Natural killer cell (primary cell): Measurements from ENCODE around the gene TMEM79. TPM values are rescaled to one million over a fixed set of nuclear protein-coding genes. Genes with fewer than 3 reads are reported as not detected.

ENCODE experiments used
- ATAC-seq, 3 donors: fragments of 150-1000 bp in 2 of 3; fragments of 200-7000 bp in 1 of 3; cut with Tn5 transposase; 1 replicate in 1 of 3; 2 replicates in 2 of 3; pipeline ENCODE4 v1.10.0; 2021; ENCODE audit warnings: mild to moderate bottlenecking in 2 of 3, moderate library complexity in 2 of 3
- DNase-seq, 2 donors: peaks; one replicate each; pipeline versions ENCODE4 v3.0.0 to v3.0.0-alpha.2; 2013 to 2021; ENCODE audit warnings: mixed read lengths in 1 of 2
- H3K27ac ChIP-seq: one replicate; pipeline ENCODE4 v1.5.1; 2013; ENCODE audit warnings: mild to moderate bottlenecking, low read length
- H3K27me3 ChIP-seq: one replicate; pipeline ENCODE4 v1.6.1; 2013; ENCODE audit warnings: low read length; ENCODE audit not compliant: control insufficient read depth, insufficient read depth
- H3K36me3 ChIP-seq: one replicate; pipeline ENCODE4 v1.6.1; 2013; ENCODE audit warnings: low read length; ENCODE audit not compliant: control insufficient read depth, insufficient read depth
- H3K4me1 ChIP-seq: one replicate; pipeline ENCODE4 v1.6.1; 2013; ENCODE audit warnings: low read length; ENCODE audit not compliant: control insufficient read depth, insufficient read depth
- H3K4me3 ChIP-seq: one replicate; pipeline ENCODE4 v1.5.1; 2013; ENCODE audit warnings: low read length
- H3K9me3 ChIP-seq: one replicate; pipeline ENCODE4 v1.6.1; 2013; ENCODE audit warnings: low read length; ENCODE audit not compliant: control insufficient read depth, insufficient read depth
- H3K27ac Mint-ChIP-seq, 2 donors: one replicate each; pipeline ENCODE4 v1.8.0; 2022; ENCODE audit warnings: mild to moderate bottlenecking in 2 of 2, mixed read lengths in 2 of 2, moderate library complexity in 1 of 2
- H3K27me3 Mint-ChIP-seq, 2 donors: one replicate each; pipeline ENCODE4 v1.8.0; 2022; ENCODE audit warnings: low read depth in 2 of 2, mixed read lengths in 2 of 2
- H3K36me3 Mint-ChIP-seq: one replicate; pipeline ENCODE4 v1.8.0; 2022; ENCODE audit warnings: mixed read lengths
- H3K4me1 Mint-ChIP-seq, 2 donors: one replicate each; pipeline ENCODE4 v1.8.0; 2022; ENCODE audit warnings: mixed read lengths in 2 of 2
- H3K4me3 Mint-ChIP-seq: one replicate; pipeline ENCODE4 v1.8.0; 2022; ENCODE audit warnings: mild to moderate bottlenecking, moderate library complexity, mixed read lengths
- H3K9me3 Mint-ChIP-seq, 2 donors: one replicate each; pipeline ENCODE4 v1.8.0; 2022; ENCODE audit warnings: mixed read lengths in 2 of 2
- WGBS: methylation state at CpG from one replicate; pipeline ENCODE4 v1.1.7; 2013; ENCODE audit warnings: missing lambda C conversion rate; ENCODE audit not compliant: insufficient coverage; 5-methylcytosine and 5-hydroxymethylcytosine counted together
- intact Hi-C: fragments of 100-400 bp; cut with micrococcal nuclease; formaldehyde crosslinking; loops from one replicate; pipeline ENCODE4 v1.14.2; 2022
- total RNA-seq, 4 donors: library from RNA; stranded (reverse); fragments of 120-200 nt in 1 of 4; gene quantifications; one replicate each; pipeline versions ENCODE4 v1.2.3 to v1.2.4, GENCODE V29; 2013 to 2022
- TF ChIP-seq, protein P1 (sequence below): fragments of 200-600 bp; IDR thresholded peaks from one replicate; pipeline ENCODE4 v1.8.0; 2022; ENCODE audit warnings: antibody characterized with exemption

TMEM79 gene
- total RNA-seq, 3 donors from 2014 or later (not counting 1 experiment from before 2014, with no cell fraction given), result 3.3 to 5.8 (median 5.0) TPM

DNA sequence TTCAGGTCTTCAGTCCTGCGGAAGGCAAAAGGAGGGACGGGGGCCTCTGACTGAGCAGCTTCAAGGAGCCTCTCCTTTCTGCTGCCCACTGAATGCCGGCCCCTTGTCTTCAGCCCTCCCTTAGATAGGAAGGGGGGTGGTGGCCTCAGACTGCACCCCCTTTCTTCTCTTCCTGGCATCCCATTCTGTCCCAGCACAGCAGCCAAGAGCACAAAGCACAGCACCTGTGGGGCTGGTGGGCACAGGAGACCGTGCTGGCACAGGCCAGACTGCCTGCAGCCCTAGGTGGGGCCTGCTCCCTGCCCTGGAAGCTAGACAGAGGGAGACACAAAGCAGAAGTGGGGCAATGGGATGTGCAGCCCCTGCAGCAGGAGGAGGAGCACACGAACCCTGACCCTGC is 34.5 kb upstream of the TMEM79 start:
- peaks cover 0 to 23% of the 10 kb centered on the region in 2 donors for H3K4me1 Mint-ChIP-seq
- H3K27me3 ChIP-seq, result no peaks in the 10 kb centered on the region
- no peak overlapping the region for H3K27ac ChIP-seq
- no peaks in the 10 kb centered on the region for H3K9me3 ChIP-seq
- TF ChIP-seq, protein P1, sequence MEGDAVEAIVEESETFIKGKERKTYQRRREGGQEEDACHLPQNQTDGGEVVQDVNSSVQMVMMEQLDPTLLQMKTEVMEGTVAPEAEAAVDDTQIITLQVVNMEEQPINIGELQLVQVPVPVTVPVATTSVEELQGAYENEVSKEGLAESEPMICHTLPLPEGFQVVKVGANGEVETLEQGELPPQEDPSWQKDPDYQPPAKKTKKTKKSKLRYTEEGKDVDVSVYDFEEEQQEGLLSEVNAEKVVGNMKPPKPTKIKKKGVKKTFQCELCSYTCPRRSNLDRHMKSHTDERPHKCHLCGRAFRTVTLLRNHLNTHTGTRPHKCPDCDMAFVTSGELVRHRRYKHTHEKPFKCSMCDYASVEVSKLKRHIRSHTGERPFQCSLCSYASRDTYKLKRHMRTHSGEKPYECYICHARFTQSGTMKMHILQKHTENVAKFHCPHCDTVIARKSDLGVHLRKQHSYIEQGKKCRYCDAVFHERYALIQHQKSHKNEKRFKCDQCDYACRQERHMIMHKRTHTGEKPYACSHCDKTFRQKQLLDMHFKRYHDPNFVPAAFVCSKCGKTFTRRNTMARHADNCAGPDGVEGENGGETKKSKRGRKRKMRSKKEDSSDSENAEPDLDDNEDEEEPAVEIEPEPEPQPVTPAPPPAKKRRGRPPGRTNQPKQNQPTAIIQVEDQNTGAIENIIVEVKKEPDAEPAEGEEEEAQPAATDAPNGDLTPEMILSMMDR, result no peak
- no peaks in the 10 kb centered on the region for H3K27me3 Mint-ChIP-seq
- peaks cover 16% of the 10 kb centered on the region for H3K4me1 ChIP-seq
- no peak overlapping the region for H3K27ac Mint-ChIP-seq
- no peak for DNase-seq
- no peak overlapping the region for H3K4me3 ChIP-seq
- ATAC-seq, result no peak
- intact Hi-C loops, result no loop called here
- H3K9me3 Mint-ChIP-seq, result no peaks in the 10 kb centered on the region
- H3K36me3 Mint-ChIP-seq, result no peaks in the 10 kb centered on the region
- whole genome bisulfite sequencing, result 97% methylated on average over 4 of the region's 5 CpGs
- peaks cover 52% of the 10 kb centered on the region for H3K36me3 ChIP-seq
- H3K4me3 Mint-ChIP-seq, result no peak overlapping the region

DNA sequence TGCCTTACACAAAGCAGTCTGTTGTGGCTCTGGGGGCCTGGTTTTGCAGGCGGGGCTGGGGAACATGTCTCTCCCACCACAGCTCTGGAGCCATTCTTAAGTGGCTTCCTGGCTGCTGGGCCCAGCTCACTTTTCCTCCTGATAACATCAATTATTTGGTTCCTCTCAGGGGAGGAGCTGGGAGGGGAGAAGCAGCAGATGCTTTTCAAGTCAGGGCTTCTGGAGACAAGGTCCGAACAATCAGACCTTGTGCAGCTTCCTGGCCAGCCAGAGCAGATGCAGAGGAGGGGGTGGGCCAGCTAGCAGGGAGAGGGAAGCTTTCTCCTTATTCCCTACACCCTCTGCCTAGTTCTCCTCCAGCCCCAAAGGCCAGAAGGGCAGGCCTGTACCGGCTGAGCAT is 32.6 kb upstream of the TMEM79 start:
- no peaks in the 10 kb centered on the region for H3K27me3 Mint-ChIP-seq
- no peak overlapping the region for H3K27ac ChIP-seq
- intact Hi-C loops, result no loop called here
- no peak overlapping the region for H3K4me3 ChIP-seq
- no peaks in the 10 kb centered on the region for H3K9me3 ChIP-seq
- H3K9me3 Mint-ChIP-seq, result no peaks in the 10 kb centered on the region
- no peak overlapping the region for H3K27ac Mint-ChIP-seq
- TF ChIP-seq, protein P1, result no peak
- DNase-seq (no peak), ATAC-seq (no peak)
- H3K4me1 Mint-ChIP-seq, result peaks cover 0 to 5% of the 10 kb centered on the region in 2 donors
- H3K27me3 ChIP-seq, result no peaks in the 10 kb centered on the region
- WGBS, result 54% methylated on average over 3 of the region's 3 CpGs
- H3K4me3 Mint-ChIP-seq, result no peak overlapping the region
- H3K4me1 ChIP-seq, result no peaks in the 10 kb centered on the region
- no peaks in the 10 kb centered on the region for H3K36me3 Mint-ChIP-seq
- peaks cover 61% of the 10 kb centered on the region for H3K36me3 ChIP-seq

- Mint-ChIP-seq H3K27me3 (no peaks in the 10 kb centered on the region), H3K4me3 (no peak overlapping the region), H3K36me3 (no peaks in the 10 kb centered on the region), H3K4me1 (peaks cover 9 to 12% of the 10 kb centered on the region in 2 donors), H3K9me3 (no peaks in the 10 kb centered on the region), H3K27ac (peak overlapping the region in 1 of 2 donors; percentile 11)
- ATAC-seq (no peak), DNase-seq (no peak)
- Histone ChIP-seq H3K27ac (no peak overlapping the region), H3K36me3 (peaks cover 78% of the 10 kb centered on the region), H3K27me3 (no peaks in the 10 kb centered on the region), H3K4me3 (no peak overlapping the region), H3K9me3 (no peaks in the 10 kb centered on the region), H3K4me1 (no peaks in the 10 kb centered on the region)
- TF ChIP-seq, protein P1, result no peak
- 98% methylated on average over 3 of the region's 3 CpGs for WGBS
- intact Hi-C loops, result no loop called here
These were observed 30.5 kb upstream of the TMEM79 start for GRCh38 chr1:156253634-156254033.

- WGBS, result 79% methylated on average over 2 of the region's 2 CpGs
- ATAC-seq (peak; percentile 18 to 72 (median 30)), DNase-seq (no peak)
- Histone ChIP-seq H3K36me3 (peaks cover 74% of the 10 kb centered on the region), H3K27ac (no peak overlapping the region), H3K4me1 (no peaks in the 10 kb centered on the region), H3K4me3 (no peak overlapping the region), H3K9me3 (no peaks in the 10 kb centered on the region), H3K27me3 (no peaks in the 10 kb centered on the region)
- peaks cover 15% of the 10 kb centered on the region for H3K36me3 Mint-ChIP-seq
- no peak overlapping the region for H3K4me3 Mint-ChIP-seq
- no peaks in the 10 kb centered on the region for H3K9me3 Mint-ChIP-seq
- intact Hi-C loops, result no loop called here
- H3K4me1 Mint-ChIP-seq, result peaks cover 7 to 9% of the 10 kb centered on the region in 2 donors
- H3K27ac Mint-ChIP-seq, result peak overlapping the region; percentile 44 to 64
- TF ChIP-seq, protein P1, result no peak
- H3K27me3 Mint-ChIP-seq, result no peaks in the 10 kb centered on the region
These were observed 26.4 kb upstream of the TMEM79 start for GRCh38 chr1:156257711-156258110.
